ENCODE data around the gene KCNAB1. TPM values are rescaled to one million over a fixed set of nuclear protein-coding genes. Genes with fewer than 3 reads are reported as not detected.

The KCNAB1 gene
- under 0.01 TPM in 1 of 2 replicates, not detected in the other for total RNA-seq

GRCh38 chr3:156120528-156121251 is at the start of gene KCNAB1:
Gene KCNAB1 (plus strand): TSS chr3:156120578.

GRCh38 chr3:156554842-156555687 is 434.7 kb downstream of the KCNAB1 start, which contains the start of gene SSR3:
Gene SSR3 (minus strand): TSS chr3:156555117. CDS start chr3:156555089, 28 bp downstream.

Other genes starting within 250 kb of the KCNAB1 start
- gene GMPS, start 249.9 kb upstream of the KCNAB1 start, total RNA-seq = 12.9 and 20.3 TPM in 2 replicates

Data from dermis lymphatic vessel endothelial cell (primary cell).